HL-60 (cell line): ENCODE measurements around the gene PPP1R2C.

Source experiments
- DNase-seq, 2 experiments: peaks; one replicate each; pipeline ENCODE4 v3.0.0-alpha.2; 2010 to 2020; ENCODE audit warnings: low read depth in 1 of 2, low spot score in 1 of 2
- H3K27ac ChIP-seq: fragments of 250-450 bp; sonication (Bioruptor Pico); replicated peaks from 2 replicates; pipeline ENCODE4 v1.5.1; 2020; ENCODE audit warnings: mild to moderate bottlenecking, moderate library complexity
- H3K27me3 ChIP-seq: fragments of 250-450 bp; sonication (Bioruptor Pico); 2 replicates; pipeline ENCODE4 v1.5.1; 2021; ENCODE audit warnings: mild to moderate bottlenecking, moderate library complexity; ENCODE audit not compliant: insufficient read depth, poor library complexity, severe bottlenecking
- H3K4me3 ChIP-seq: replicated peaks from 2 replicates; pipeline ENCODE4 v1.5.1; 2011; ENCODE audit warnings: mild to moderate bottlenecking, control low read depth, low read length; ENCODE audit not compliant: insufficient read depth
- CTCF ChIP-seq: IDR thresholded peaks from one replicate; pipeline ENCODE4 v1.5.1; 2011; ENCODE audit warnings: low read length, control low read depth, inconsistent platforms; ENCODE audit not compliant: insufficient read depth
- GABPA ChIP-seq: IDR thresholded peaks from 2 replicates; pipeline ENCODE4 v1.6.1; 2012; ENCODE audit warnings: low read depth
- POLR2AphosphoS5 ChIP-seq: IDR thresholded peaks from 2 replicates; pipeline ENCODE4 v1.6.1; 2012; ENCODE audit warnings: low read depth
- REST ChIP-seq: IDR thresholded peaks from 2 replicates; pipeline ENCODE4 v1.6.1; 2012; ENCODE audit warnings: low read depth; ENCODE audit not compliant: insufficient replicate concordance
- SPI1 ChIP-seq: IDR thresholded peaks from 2 replicates; pipeline ENCODE4 v1.6.1; 2012; ENCODE audit warnings: low read depth, mild to moderate bottlenecking, borderline replicate concordance

Gene PPP1R2C

GRCh38 chrX:42807393-42807792, 29.4 kb upstream of the PPP1R2C start:
- no peak overlapping the region for H3K27ac ChIP-seq
- DNase-seq = no peak
- no peak overlapping the region for H3K4me3 ChIP-seq

GRCh38 chrX:42804524-42804923, 26.6 kb upstream of the PPP1R2C start:
- no peak for TF ChIP-seq CTCF
- TF ChIP-seq SPI1 = no peak
- no peak for TF ChIP-seq POLR2AphosphoS5
- TF ChIP-seq REST = no peak
- TF ChIP-seq GABPA = no peak
- Histone ChIP-seq H3K4me3 (no peak overlapping the region), H3K27ac (no peak overlapping the region), H3K27me3 (no peaks in the 10 kb centered on the region)
- no peak for DNase-seq

More at GRCh38 chrX:42807393-42807792, 29.4 kb upstream of the PPP1R2C start:
- H3K27me3 ChIP-seq = no peaks in the 10 kb centered on the region
- TF ChIP-seq CTCF = no peak
- no peak for TF ChIP-seq POLR2AphosphoS5
- no peak for TF ChIP-seq SPI1
- no peak for TF ChIP-seq REST
- TF ChIP-seq GABPA = no peak

GRCh38 chrX:42803320-42803719, 25.4 kb upstream of the PPP1R2C start:
- Histone ChIP-seq H3K27me3 (no peaks in the 10 kb centered on the region), H3K4me3 (no peak overlapping the region), H3K27ac (no peak overlapping the region)
- TF ChIP-seq GABPA (no peak), REST (no peak), SPI1 (no peak), CTCF (no peak), POLR2AphosphoS5 (no peak)
- DNase-seq = no peak
